Measurements from ENCODE around the gene AIG1. TPM values are rescaled to one million over a fixed set of nuclear protein-coding genes. Genes with fewer than 3 reads are reported as not detected.

The AIG1 gene
- polyA plus RNA-seq, 1 donor from 2014 or later: 23.2 TPM

- Histone ChIP-seq H3K36me3 (ENCODE audit: insufficient read depth, low read length) (no peaks in the 10 kb centered on the region), H3K9me3 (ENCODE audit: low read length) (peaks cover 5% of the 10 kb centered on the region), H4K20me1 (ENCODE audit: insufficient read depth) (no peaks in the 10 kb centered on the region), H3K27me3 (ENCODE audit: insufficient read depth, low read depth, low read length) (no peaks in the 10 kb centered on the region), H3K4me3 (ENCODE audit: low read length) (no peak overlapping the region), H3K9ac (ENCODE audit: low read length) (no peak overlapping the region), H3F3A (ENCODE audit: insufficient read depth, low read length, poor library complexity, severe bottlenecking) (no peaks in the 10 kb centered on the region), H3K4me2 (ENCODE audit: low read length) (no peak overlapping the region), H3K27ac (ENCODE audit: low read length) (no peak overlapping the region), H3K9me2 (ENCODE audit: insufficient read depth, low read length) (no peaks in the 10 kb centered on the region), H3K79me2 (replicated peaks; ENCODE audit: insufficient read depth, low read length) (no peaks in the 10 kb centered on the region), H2AFZ (ENCODE audit: low read depth, low read length) (no peak overlapping the region)
- TF ChIP-seq POLR2AphosphoS5 (IDR thresholded peaks at IDR 0.05) (no peak), SMC3 (conservative IDR thresholded peaks at IDR 0.05; ENCODE audit: poor library complexity) (no peak), RAD21 (conservative IDR thresholded peaks at IDR 0.05) (no peak), EZH2 (IDR thresholded peaks at IDR 0.05; ENCODE audit: borderline replicate concordance, insufficient read depth, low read length, poor library complexity, severe bottlenecking) (no peak), REST (IDR thresholded peaks at IDR 0.05; ENCODE audit: borderline replicate concordance) (no peak), TAF1 (IDR thresholded peaks at IDR 0.05; ENCODE audit: low read depth) (no peak), MXI1 (conservative IDR thresholded peaks at IDR 0.05; ENCODE audit: poor library complexity, severe bottlenecking) (no peak)
- TF ChIP-seq, protein P1, sequence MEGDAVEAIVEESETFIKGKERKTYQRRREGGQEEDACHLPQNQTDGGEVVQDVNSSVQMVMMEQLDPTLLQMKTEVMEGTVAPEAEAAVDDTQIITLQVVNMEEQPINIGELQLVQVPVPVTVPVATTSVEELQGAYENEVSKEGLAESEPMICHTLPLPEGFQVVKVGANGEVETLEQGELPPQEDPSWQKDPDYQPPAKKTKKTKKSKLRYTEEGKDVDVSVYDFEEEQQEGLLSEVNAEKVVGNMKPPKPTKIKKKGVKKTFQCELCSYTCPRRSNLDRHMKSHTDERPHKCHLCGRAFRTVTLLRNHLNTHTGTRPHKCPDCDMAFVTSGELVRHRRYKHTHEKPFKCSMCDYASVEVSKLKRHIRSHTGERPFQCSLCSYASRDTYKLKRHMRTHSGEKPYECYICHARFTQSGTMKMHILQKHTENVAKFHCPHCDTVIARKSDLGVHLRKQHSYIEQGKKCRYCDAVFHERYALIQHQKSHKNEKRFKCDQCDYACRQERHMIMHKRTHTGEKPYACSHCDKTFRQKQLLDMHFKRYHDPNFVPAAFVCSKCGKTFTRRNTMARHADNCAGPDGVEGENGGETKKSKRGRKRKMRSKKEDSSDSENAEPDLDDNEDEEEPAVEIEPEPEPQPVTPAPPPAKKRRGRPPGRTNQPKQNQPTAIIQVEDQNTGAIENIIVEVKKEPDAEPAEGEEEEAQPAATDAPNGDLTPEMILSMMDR (IDR thresholded peaks at IDR 0.05; ENCODE audit: poor library complexity, severe bottlenecking): no peak
Measured at GRCh38 chr6:143356101-143356880, 295.6 kb downstream of the AIG1 start.

DNA sequence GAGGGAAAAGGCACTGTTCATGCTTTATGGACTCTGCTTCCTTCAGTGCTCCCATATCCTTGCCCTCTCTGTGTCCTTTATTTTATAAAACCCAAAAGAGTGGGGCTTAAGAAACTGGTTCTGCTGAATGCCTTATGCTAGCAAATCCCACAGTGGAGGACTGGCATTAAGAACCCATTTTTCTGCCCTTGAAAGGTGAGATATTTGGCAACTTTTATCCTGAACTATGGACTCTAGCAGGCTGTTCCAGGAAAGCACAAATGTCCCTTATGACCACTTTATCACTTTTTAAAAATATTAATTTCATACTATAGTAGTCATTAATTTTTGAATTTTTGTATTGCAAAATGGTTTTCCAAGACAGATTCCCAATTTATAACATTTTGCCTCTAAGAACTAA lies 296.5 kb downstream of the AIG1 start:
- Histone ChIP-seq H2AFZ (ENCODE audit: low read depth, low read length) (no peak overlapping the region), H3K9ac (ENCODE audit: low read length) (no peak overlapping the region), H4K20me1 (ENCODE audit: insufficient read depth) (no peaks in the 10 kb centered on the region), H3K27ac (ENCODE audit: low read length) (no peak overlapping the region), H3K9me3 (ENCODE audit: low read length) (peaks cover 5% of the 10 kb centered on the region), H3K4me3 (ENCODE audit: low read length) (no peak overlapping the region), H3F3A (ENCODE audit: insufficient read depth, low read length, poor library complexity, severe bottlenecking) (no peaks in the 10 kb centered on the region), H3K9me2 (ENCODE audit: insufficient read depth, low read length) (no peaks in the 10 kb centered on the region), H3K79me2 (replicated peaks; ENCODE audit: insufficient read depth, low read length) (no peaks in the 10 kb centered on the region), H3K4me2 (ENCODE audit: low read length) (no peak overlapping the region), H3K36me3 (ENCODE audit: insufficient read depth, low read length) (no peaks in the 10 kb centered on the region), H3K27me3 (ENCODE audit: insufficient read depth, low read depth, low read length) (no peaks in the 10 kb centered on the region)
- no peak for TF ChIP-seq EP300 (conservative IDR thresholded peaks at IDR 0.05; ENCODE audit: poor library complexity, severe bottlenecking)
- TF ChIP-seq, protein P1 (IDR thresholded peaks at IDR 0.05; ENCODE audit: poor library complexity, severe bottlenecking): no peak
- TF ChIP-seq REST (IDR thresholded peaks at IDR 0.05; ENCODE audit: borderline replicate concordance): no peak
- TF ChIP-seq RAD21 (conservative IDR thresholded peaks at IDR 0.05): no peak
- no peak for TF ChIP-seq TAF1 (IDR thresholded peaks at IDR 0.05; ENCODE audit: low read depth)
- no peak for TF ChIP-seq MXI1 (conservative IDR thresholded peaks at IDR 0.05; ENCODE audit: poor library complexity, severe bottlenecking)
- no peak for TF ChIP-seq SMC3 (conservative IDR thresholded peaks at IDR 0.05; ENCODE audit: poor library complexity)
- TF ChIP-seq POLR2AphosphoS5 (IDR thresholded peaks at IDR 0.05): no peak
- TF ChIP-seq EZH2 (IDR thresholded peaks at IDR 0.05; ENCODE audit: borderline replicate concordance, insufficient read depth, low read length, poor library complexity, severe bottlenecking): no peak
